Limb (tissue), 2 donors: ENCODE measurements around the gene NCK2.
A peak's percentile ranks its signal among the peaks of the same experiment; 100 is the strongest.

Experiments
- DNase-seq, 2 donors: peaks; one replicate each; pipeline ENCODE4 v3.0.0-alpha.2; 2016; ENCODE audit errors: extremely low spot score in 2 of 2

The NCK2 gene

DNA sequence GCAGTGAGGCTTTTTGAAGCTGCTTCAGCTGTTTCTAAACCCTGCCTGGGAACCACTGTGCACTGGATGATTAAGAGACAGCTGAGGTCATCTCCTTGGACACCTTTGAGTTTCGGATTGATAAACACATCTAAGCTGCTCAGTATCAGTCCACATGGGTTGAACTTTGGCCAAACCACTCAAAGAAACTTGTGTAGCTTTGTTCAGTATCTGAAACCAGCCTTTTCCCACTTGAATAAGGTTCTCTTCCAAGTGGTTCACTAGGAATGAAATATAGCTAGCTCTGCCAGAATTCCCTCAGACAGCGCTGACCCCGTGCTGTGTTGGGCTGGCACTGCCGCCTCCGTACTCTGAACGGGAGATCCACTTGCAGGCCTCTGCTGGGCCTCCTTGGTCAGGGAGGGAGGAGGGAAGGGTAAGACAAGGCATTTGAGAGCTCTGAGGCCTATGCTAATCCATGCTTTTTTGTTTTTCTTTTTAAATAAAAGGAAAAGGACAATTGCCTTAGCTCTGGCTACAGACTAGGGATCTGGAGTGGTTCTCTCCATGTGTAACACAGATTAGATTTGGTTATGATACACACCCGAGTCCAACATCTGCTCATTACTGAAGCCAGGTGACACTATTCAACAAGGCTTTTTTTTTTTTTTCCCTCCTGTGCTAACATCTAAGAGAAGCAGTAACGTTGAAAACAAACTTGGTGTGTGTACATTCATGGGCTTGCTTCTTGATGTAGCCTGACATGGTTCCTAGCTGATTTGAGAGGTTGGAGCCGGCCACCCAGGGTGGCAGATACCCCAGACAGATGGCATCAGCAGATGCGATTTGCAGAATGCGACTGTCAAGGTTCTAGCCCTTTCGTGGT lies 67.7 kb downstream of the NCK2 start:
- peak; percentile 42 to 57 for DNase-seq

DNA sequence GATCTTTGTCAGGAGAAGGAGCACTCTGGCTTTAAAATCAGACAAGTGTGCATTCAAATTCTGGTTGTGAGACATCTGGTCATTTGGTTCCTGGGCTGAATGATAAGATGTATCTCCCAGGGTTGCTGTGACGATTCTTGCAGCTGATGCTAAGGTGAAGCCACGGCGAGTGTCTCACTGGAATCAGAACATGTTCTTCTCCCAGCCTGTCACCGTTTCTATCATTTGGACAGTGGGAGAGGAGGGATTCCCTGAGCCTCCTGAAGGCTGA lies 68.3 kb downstream of the NCK2 start:
- DNase-seq = no peak

DNA sequence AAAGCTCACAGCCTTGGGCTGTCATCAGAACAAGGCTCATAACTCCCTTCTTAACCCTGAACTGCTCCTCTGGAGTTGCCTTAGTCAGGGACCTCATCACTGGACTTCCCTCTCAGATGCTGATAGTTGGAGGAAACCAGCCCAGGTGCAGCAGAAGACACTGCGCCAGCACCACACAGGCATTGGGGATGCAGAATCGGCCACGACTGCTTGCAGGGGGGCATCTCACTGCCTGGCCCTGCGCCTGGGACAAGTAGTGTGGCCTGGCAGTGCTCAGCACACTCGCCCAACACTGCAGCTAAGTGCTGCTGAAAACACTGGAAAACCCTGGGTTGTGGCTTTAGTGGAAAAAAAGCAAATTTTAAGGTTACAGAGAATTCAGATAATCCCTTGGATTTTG lies 68.7 kb downstream of the NCK2 start:
- no peak for DNase-seq

DNA sequence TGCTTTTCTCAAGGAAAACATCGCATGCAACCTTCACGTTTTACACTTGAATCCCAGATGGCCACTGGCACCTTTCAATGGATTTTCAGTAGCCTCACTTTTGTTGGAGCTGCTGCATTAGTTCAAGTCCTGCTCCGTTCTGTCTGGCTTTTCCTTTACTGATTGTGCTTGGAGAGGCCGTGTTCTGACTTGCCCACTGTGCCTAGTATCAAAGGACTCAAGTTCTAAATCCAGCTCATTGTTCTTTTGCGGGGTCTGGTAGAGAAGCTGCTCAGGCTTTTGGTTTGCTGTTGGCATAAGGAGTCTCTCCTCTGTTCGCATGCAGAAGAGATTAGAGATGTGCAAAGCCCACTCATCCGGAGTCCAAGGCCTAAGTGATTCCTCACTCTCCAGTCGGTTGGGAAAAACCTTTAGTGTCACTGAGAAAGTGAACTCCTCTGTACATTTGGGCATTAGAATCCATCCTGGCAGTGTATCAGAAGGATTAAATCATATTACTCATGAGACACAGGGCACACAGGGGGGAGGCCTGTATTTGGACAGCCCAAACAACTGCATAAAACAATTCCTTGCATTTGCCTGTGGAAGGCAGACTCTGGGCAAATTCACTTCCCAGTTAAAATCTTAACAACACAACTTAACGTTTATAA lies 69.7 kb downstream of the NCK2 start:
- DNase-seq = no peak

DNA sequence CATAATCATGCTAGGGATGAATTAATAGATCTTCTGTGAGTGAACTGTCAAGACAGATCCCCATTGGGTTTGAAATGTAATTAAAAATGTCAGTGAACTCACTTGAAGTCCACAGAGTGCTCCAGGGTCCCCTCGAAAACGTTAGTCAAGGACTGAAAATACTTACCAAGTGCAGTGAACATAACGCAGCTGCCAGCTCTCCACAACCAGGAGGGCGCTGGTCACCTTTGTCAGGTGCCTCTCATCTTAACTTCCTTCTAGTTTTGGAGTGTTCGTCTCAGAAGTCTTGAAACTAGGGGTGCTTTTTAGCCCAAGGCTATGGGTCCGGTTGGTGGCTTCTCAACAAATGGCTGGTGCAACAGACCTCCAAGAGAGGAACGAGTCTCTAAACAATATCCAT lies 70.7 kb downstream of the NCK2 start:
- no peak for DNase-seq

DNA sequence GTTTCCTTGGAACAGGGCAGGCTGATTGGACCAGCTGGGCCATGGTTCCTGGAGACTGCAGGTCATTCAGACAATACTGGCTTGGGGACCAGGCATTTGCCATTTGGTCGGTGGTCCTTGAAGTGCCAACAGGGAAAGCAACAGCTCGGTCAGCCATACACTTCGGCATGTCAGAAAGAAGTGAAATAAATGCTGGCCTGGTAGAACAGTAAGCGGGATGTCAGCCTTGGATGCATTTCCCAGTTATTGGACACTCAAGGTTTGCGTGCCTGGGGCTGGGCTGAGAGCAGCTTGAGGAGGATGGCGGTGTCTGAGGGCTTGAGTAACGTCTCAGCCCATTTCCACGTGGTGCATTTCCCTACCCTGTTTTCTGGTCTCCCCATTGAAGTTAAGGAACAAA lies 75.4 kb downstream of the NCK2 start:
- DNase-seq = no peak

DNA sequence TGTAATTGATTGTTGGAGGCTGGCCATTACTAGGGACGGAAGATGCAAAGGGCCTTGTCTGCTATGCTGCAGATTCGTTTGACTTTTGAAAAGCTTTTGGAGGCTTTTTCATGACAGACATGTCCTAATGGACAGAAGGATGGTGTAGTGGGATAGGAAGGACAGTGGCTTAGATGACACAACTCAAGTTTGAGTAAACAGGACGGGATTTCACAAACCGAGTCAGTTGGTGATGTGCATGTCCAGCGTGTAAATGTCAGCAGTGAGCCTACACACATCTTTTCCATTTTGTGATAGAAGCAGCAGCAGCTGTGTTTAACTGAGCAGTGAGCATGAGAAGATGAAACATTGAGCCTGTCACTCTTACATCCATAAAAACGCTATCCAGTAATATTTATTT lies 76.0 kb downstream of the NCK2 start:
- DNase-seq = no peak

DNA sequence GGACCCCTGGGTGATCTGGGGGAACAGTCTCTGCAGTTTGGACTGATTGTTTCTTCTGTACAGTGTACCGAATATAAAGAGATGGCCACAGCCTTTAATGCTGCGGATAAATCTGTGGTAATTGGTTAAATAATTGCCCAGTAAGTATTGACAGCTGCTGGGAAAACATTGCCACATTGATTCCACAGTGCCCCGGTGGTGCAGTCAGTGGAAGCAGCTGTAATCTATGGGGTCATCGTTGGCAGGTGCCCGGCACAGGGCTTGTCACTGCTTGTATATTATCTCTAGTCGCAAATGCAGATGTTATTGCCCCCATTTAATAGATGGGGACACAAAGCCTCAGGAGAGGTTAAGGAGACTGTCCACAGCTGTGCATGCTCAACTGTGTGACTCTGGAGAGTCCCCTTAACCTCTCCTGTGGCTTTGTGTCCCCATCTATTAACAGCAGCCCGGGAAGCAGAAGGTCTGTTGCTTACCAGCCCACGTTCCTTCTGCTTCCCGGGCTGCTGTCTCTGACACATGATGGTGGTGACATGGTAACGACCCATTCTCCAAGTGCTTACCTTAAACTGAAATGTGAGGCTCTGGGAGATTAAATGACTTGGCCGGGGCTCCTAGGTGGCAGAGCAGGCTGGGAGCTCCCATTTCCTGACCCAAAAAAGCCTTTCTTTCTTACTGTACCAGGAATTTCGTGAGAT lies 76.9 kb downstream of the NCK2 start:
- DNase-seq = no peak

DNA sequence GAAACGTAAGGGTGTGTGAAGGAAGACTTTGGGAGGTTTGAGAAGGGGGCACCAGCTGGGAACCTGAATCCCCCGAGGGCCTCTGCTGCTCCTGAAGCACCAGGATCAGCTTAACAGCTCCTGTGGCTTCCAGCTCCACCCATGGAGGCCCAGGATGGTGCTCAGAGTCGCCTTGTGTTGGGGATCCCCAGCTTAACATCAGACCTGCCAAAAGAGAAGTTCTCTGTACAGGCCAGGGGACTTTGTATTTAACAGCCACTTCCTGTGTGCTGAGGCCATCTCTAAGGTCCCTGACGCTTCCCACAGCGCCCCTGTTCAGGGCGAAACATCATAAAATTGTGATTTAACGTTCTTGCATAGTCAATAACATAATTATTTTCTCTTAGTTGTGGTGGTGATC lies 77.5 kb downstream of the NCK2 start:
- no peak for DNase-seq

DNA sequence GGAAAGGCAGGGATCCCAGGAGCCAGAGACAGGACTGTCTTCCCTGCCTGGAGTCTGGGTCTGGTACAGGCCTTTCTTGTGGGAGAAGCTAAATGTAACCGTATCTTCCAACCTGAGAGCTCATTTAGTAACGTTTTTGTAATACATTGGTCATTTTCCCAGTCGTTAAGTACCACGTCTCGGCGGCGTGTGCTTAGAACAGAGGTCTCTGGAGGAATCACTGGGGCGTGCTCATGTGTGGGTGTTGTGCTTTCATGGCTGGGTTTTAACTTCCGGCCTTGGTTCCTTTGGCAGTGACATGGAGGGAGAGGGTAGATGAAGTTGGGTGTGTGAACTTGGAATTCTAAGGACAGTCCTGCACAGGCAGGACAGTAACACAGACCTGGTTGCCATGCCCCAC lies 79.7 kb downstream of the NCK2 start:
- no peak for DNase-seq

DNA sequence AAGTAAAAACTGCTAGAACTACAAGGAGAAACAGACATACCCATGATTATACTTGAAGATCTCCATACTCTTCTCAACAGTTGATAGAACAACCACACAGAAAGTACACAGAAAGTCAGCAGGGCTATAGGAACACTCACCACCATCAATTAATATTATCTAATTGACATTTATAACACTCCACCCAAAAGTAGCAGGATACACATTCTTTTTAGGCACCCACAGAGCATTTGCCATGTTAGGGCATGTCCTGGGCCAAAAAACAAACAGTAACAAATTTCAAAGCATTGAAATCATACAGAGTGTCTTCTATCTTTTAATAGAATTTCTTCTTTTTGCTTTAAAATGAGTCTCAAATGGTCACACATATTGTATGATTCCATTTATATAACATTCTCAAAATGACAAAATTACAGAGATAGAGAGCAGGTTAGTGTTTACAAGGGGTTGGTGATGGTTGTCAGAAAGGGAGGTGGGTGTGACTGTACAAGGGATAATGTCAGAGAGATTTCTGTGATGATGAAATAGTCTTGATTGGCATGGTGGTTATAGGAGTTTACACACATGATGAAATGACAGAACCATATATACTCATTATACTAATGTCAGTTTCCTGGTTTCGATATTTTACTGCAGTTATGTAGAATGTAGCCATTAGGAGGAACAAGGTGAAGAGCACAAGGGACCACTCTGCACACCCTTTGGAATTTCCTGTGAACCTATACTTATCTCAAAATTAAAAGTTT lies 82.8 kb downstream of the NCK2 start:
- no peak for DNase-seq

DNA sequence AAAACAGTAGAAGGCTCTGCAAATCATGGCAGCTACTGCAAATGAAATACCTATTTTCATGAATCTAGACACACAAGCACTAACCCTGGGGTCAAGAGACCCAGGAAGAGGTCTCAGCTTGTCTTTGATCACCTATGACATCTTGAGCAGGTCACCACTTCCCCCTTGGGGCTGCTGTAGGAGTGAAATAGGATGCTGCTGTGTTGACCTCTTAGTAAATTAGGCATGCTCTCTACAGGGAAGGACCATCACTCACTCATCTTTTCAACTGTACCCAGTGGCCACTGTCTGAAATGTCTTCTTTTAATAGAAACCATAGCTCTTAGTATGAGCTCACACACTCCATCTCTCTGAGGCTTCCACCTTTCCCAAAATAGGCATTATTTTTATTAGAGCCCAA lies 83.8 kb downstream of the NCK2 start:
- no peak for DNase-seq

DNA sequence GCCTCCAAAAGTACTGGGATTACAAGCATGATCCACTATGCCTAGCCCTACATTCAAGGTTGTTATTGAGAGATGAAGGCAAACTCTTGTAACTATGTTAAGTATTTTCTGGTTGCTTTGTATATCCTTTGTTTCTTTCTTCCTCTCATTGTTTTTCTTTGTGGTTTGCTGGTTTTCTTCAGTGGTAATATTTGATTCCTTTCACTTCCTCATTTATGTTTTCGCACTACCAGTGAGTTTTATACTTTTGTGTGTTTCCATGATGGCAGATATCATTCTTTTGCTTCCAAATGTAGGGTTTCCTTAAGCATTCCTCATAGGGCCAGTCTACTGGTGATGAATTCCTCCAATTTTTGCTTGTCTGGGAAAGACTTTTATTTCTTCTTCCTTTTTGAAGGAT lies 90.2 kb downstream of the NCK2 start:
- DNase-seq = no peak

DNA sequence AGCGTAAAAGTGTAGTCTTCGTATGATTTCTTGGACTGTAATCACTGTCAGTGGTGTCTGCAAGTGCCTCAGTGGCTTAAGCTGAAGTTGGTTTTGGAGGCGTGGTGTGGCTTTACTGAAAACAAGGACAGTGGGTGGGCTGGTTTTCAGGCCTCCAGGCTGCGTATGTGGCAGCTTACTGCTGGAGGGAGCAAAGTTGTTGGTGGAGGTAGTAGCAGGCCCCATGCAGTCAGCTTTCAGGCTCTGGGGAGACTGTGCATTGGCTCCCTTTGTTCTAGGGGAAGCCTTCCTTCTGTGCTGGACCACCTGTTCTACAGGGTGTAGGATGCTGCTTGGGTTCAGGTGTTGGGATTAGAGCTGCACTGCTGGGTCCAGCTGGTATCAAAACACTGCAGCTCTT lies 91.6 kb downstream of the NCK2 start:
- no peak for DNase-seq

DNA sequence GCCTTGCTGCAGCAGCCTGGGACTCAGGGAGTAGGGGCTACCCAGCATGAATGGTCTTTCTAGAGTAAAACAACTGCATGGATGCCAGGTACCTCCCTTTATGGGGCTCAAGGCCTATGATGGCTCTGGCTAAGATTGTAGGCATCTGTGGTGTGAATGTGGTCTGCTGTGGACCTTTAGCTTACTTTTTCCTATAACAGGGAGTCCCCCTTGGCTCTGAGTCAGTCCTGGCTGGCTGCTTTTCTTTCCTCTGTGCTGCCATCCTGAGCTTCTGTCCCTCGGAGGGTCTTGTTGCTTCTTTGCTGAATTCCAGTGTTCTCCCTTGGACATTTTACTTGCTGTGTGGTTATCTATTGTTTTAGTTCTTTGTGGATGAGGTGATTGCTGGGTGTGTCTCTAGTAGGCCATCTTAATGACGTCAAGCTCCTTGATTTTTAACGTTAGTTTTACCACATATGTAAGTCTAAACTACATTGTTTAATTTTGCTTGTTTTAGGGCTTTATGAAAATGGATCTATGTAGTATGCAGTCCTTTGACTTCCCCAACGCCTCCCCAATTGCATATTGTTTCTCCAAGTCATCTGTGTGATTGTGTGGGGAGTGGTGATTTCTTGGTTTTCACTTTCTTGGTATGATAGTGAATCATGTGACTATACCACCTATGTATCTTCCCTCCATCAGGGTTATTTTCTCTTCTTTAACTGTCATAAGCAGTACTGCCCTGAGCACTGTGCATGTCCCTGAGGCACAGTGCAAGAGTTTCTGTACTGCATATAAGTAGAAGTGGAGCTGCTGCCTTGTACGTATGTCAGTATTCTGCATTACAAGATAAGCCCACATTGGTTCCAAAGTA lies 92.4 kb downstream of the NCK2 start:
- DNase-seq = no peak

DNA sequence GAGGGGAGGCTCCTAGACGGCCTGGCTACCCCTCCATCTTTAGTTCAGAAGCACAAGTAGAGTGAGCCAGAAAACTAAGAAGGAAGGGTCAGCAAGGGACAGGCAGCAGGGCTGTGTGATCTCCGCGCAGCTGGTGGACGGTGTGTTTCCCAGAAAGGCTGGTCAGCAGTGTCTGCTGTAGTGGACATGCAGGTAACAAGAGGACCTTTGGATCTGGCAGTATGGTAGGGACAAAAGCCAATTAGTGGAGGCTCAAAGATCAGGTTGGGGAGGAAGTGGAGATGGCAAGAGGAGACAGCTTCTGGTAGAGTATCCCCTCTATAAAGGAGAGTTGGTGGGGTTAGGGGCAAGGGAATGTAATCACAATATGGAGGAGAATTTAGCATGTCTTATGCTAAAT lies 95.1 kb downstream of the NCK2 start:
- DNase-seq = no peak

DNA sequence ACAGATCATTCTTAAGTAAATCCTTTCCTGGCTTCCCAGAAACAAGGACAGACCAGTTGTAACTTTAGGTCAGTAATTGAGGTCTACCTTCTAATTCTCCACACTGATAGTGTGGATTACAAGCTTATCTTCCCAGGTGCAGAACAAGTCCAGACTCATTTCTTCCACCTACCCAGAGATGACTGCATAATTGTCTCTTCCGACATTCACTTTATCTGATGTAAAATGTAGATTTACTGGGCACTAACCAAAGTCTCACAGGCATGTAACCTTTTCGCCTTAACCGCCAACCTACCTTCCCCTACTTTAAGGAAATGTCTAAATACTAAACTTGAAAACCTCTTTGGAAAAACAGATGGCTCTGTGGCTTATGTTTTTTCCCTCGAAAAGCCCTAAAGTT lies 96.2 kb downstream of the NCK2 start:
- no peak for DNase-seq

DNA sequence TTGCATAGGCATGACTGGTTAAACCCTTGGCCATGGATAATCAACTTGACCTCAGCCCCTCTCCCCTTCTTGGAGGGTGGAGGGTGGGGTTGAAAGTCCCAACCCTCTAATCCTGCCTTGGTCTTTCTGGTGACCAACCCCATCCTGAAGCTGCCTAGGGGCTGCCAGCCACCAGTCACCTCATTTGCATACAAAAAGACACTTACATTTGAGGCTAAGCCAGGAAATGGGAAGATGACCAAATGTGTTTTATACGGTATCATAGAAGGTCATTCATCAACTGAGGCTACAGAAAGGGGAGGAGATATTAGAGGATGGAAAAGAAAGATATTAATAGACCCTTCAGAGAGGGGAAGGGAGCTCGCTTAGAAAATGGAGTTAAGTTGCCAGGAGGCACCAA lies 96.8 kb downstream of the NCK2 start:
- no peak for DNase-seq

DNA sequence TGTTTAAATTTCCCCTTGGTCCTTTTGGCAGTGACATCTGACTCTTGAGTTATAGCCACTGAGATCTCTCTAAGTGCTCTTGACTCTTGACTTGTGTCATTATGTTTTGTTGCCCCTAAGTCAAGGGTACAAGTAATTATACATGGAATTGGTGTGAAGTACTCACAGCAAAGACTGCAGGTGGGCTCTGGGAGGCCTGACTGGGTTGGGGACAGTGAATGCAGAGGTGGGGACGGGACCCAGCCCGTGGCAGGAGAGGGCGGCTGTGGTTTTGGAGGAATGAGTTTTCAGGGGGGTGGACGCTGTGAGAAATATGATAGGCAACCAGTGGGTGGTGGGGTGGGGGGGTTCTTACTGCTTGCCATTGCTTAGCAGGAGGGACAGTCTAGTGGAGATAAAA lies 97.8 kb downstream of the NCK2 start:
- no peak for DNase-seq

DNA sequence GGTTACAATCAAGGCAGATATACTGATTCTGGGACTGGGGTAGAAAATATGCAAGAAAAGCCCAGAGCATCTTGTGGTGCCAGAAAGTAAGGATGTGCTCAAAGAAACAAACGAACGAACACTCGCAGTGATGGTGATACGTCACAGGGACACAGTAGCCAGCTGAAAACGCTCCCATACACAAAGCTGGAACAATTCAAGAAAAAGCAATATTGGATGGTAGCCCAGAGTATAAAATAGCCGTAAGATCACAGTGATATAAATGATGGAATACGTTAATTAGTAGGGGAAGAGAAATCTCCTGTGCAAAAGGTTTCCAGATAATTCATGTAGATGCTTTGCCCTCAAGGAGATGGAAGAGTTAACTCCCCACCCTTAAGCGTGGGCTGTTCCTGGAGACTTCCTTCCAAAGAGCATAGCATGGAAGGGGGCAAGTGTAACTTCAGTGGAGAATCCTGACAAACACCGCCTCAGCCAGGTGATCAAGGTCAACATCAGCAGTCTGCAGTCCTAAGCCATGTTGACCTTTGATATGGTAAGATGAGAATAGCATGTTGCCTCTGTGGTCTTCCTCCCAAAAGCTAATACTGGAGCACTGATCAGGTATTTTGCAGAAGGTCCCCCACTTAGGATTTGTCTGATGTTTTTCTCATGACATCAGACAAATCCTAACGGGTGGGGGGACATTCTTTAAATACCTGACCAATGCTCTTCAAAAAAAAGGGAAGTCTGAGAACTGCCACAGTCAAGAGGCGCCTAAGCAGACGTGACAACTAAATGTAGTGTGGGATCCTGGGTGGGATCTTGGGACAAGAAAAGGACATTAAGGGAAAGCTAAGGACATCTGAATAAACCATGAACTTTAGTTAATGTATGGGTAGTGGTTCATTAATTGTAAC lies 99.0 kb downstream of the NCK2 start:
- DNase-seq = no peak
